Fibroblast of mammary gland (primary cell): ENCODE data around the gene SLC25A45.
A peak's percentile ranks its signal among the peaks of the same experiment; 100 is the strongest.

Experiments used
- DNase-seq: peaks from one replicate; pipeline ENCODE4 v3.0.0-alpha.2; 2010; ENCODE audit warnings: low read depth
- H3K4me3 ChIP-seq: 2 replicates; pipeline ENCODE4 v1.5.1; 2011; ENCODE audit warnings: low read depth, mild to moderate bottlenecking, low read length, moderate library complexity; ENCODE audit not compliant: control insufficient read depth
- CTCF ChIP-seq: conservative IDR thresholded peaks from 2 replicates; pipeline ENCODE4 v1.5.1; 2011; ENCODE audit warnings: low read depth, low read length, inconsistent platforms; ENCODE audit not compliant: control insufficient read depth, insufficient read depth

Gene SLC25A45

GRCh38 chr11:65383778-65384177, 1.3 kb upstream of the SLC25A45 start:
- TF ChIP-seq CTCF, result no peak
- no peak overlapping the region for H3K4me3 ChIP-seq
- DNase-seq, result no peak

GRCh38 chr11:65382804-65383368, 440 bp upstream of the SLC25A45 start:
- DNase-seq, result no peak
- no peak for TF ChIP-seq CTCF
- H3K4me3 ChIP-seq, result peak overlapping the region; percentile 28

GRCh38 chr11:65381716-65382032, 772 bp downstream of the SLC25A45 start:
- DNase-seq, result peak; percentile 50
- peak overlapping the region; percentile 35 for H3K4me3 ChIP-seq
- no peak for TF ChIP-seq CTCF

- no peak for TF ChIP-seq CTCF
- DNase-seq, result no peak
- no peak overlapping the region for H3K4me3 ChIP-seq
Observed at GRCh38 chr11:65380460-65381119, 1.9 kb downstream of the SLC25A45 start.

- no peak overlapping the region for H3K4me3 ChIP-seq
- DNase-seq, result no peak
- TF ChIP-seq CTCF, result no peak
Observed at GRCh38 chr11:65379698-65380459, 2.6 kb downstream of the SLC25A45 start.

GRCh38 chr11:65378928-65379638, 3.4 kb downstream of the SLC25A45 start:
- no peak for DNase-seq
- TF ChIP-seq CTCF, result no peak
- H3K4me3 ChIP-seq, result no peak overlapping the region
